ENCODE data around the gene PEX11A.

GRCh38 chr15:89640245-89640644 is 50.3 kb downstream of the PEX11A start:
- TF ChIP-seq POLR2A (IDR thresholded peaks at IDR 0.05) (no peak), CTCF (IDR thresholded peaks at IDR 0.05) (no peak)
